Sigmoid colon (tissue), 4 donors: ENCODE results near the gene THRA.

Source experiments
- CTCF ChIP-seq, 4 experiments: fragments of 450-650 bp in 3 of 4; fragments of 200-600 bp in 1 of 4; IDR thresholded peaks; one replicate each; pipeline ENCODE4 v1.5.1; 2016 to 2019; ENCODE audit warnings: antibody characterized with exemption in 4 of 4, mild to moderate bottlenecking in 3 of 4, moderate library complexity in 2 of 4
- EP300 ChIP-seq, 4 donors: sonication (generic); formaldehyde crosslinking; IDR thresholded peaks; one replicate each; pipeline ENCODE4 v1.6.1; 2017; ENCODE audit warnings: antibody characterized with exemption in 4 of 4
- POLR2A ChIP-seq, 2 donors: fragments of 450-650 bp; IDR thresholded peaks; one replicate each; pipeline ENCODE4 v1.6.1; 2016; ENCODE audit warnings: antibody characterized with exemption in 2 of 2, mild to moderate bottlenecking in 2 of 2, moderate library complexity in 2 of 2

GRCh38 chr17:40095351-40095943, 32.7 kb downstream of the THRA start:
- TF ChIP-seq CTCF (IDR thresholded peaks at IDR 0.05) (no peak), EP300 (IDR thresholded peaks at IDR 0.05) (no peak), POLR2A (IDR thresholded peaks at IDR 0.05) (no peak)
